Endothelial cell of umbilical vein (primary cell): Measurements from ENCODE around the gene ACAP2. TPM values are rescaled to one million over a fixed set of nuclear protein-coding genes. Genes with fewer than 3 reads are reported as not detected.

Experiments
- BruUV-seq: library from RNA; stranded (reverse); fragments of 400-500 nt; replicated peaks from 2 replicates; lab custom pipeline; 2021; lab: Mats Ljungman, UMichigan
- CTCF ChIA-PET: fragments of 300-600, 350-600 bp; sonication (Branson Sonifier 250); formaldehyde crosslinking; loops from one replicate; lab custom pipeline; 2021; ENCODE audit warnings: antibody characterized with exemption, inconsistent platforms; lab: Charles Lee
- POLR2A ChIA-PET: fragments of 300-600, 350-600 bp; sonication (Branson Sonifier 250); formaldehyde crosslinking; loops from one replicate; lab custom pipeline; 2021; ENCODE audit warnings: antibody characterized with exemption, inconsistent platforms; lab: Charles Lee
- DNase-seq: peaks from one replicate; pipeline ENCODE4 v3.0.0-alpha.2; 2011; ENCODE audit warnings: low read depth, low spot score
- FAIRE-seq: peaks from 2 replicates; lab custom pipeline; 2011; peaks lifted over from hg19 to GRCh38; lab: Jason Lieb, UNC
- H2AFZ ChIP-seq: 2 replicates; pipeline ENCODE4 v1.6.0; 2012; ENCODE audit warnings: low read depth, low read length, control low read depth, inconsistent platforms
- H3K27ac ChIP-seq: 2 replicates; pipeline ENCODE4 v1.5.1; 2011; ENCODE audit warnings: low read depth, mild to moderate bottlenecking, control low read depth, low read length, moderate library complexity; ENCODE audit not compliant: insufficient read depth
- H3K27me3 ChIP-seq, 2 experiments: 2 replicates each; pipeline versions ENCODE4 v1.6.0 to v1.6.1; 2011; ENCODE audit warnings: low read length in 2 of 2, mixed read lengths in 1 of 2; ENCODE audit not compliant: control insufficient read depth in 2 of 2, insufficient read depth in 2 of 2
- H3K36me3 ChIP-seq, 2 experiments: 2 replicates in 1 of 2; 3 replicates in 1 of 2; pipeline ENCODE4 v1.5.1; 2011; ENCODE audit warnings: low read length in 2 of 2, mild to moderate bottlenecking in 1 of 2, moderate library complexity in 1 of 2; ENCODE audit not compliant: control insufficient read depth in 2 of 2, insufficient read depth in 2 of 2; ENCODE audit errors: extremely low read depth in 1 of 2
- H3K4me1 ChIP-seq: 3 replicates; pipeline ENCODE4 v1.5.1; 2011; ENCODE audit warnings: mild to moderate bottlenecking, low read length; ENCODE audit not compliant: control insufficient read depth, insufficient read depth; ENCODE audit errors: extremely low read depth
- H3K4me2 ChIP-seq: 2 replicates; pipeline ENCODE4 v1.6.1; 2011; ENCODE audit warnings: low read length, control low read depth, mixed read lengths; ENCODE audit not compliant: insufficient read depth
- H3K4me3 ChIP-seq, 3 experiments: fragments of 200-600 bp in 1 of 3; sonication (generic), shearing (Covaris generic) in 1 of 3; replicated peaks in 1 of 3; 2 replicates each; pipeline ENCODE4 v1.5.1; 2011 to 2016; ENCODE audit warnings: control low read depth in 3 of 3, low read length in 3 of 3, mild to moderate bottlenecking in 2 of 3, inconsistent platforms in 1 of 3, low read depth in 1 of 3, moderate library complexity in 1 of 3; ENCODE audit not compliant: insufficient read depth in 1 of 3
- H3K79me2 ChIP-seq: 2 replicates; pipeline ENCODE4 v1.6.0; 2012; ENCODE audit warnings: low read length, inconsistent platforms; ENCODE audit not compliant: control insufficient read depth, insufficient read depth
- H3K9ac ChIP-seq: replicated peaks from 2 replicates; pipeline ENCODE3; 2011; ENCODE audit warnings: low read length, control low read depth; ENCODE audit not compliant: insufficient read depth; ENCODE audit errors: extremely low read depth
- H3K9me1 ChIP-seq: replicated peaks from 3 replicates; pipeline ENCODE4 v1.6.0; 2011; ENCODE audit warnings: mild to moderate bottlenecking, low read length; ENCODE audit not compliant: control insufficient read depth, insufficient read depth; ENCODE audit errors: extremely low read depth
- H3K9me3 ChIP-seq: replicated peaks from 2 replicates; pipeline ENCODE4 v1.5.1; 2012; ENCODE audit warnings: low read length, inconsistent platforms; ENCODE audit not compliant: control insufficient read depth, insufficient read depth
- H4K20me1 ChIP-seq: replicated peaks from 2 replicates; pipeline ENCODE3; 2011; ENCODE audit warnings: mild to moderate bottlenecking, low read length; ENCODE audit not compliant: control insufficient read depth, insufficient read depth; ENCODE audit errors: extremely low read depth
- EZH2 ChIP-seq: IDR thresholded peaks from 2 replicates; pipeline ENCODE4 v1.6.1; 2012; ENCODE audit warnings: borderline replicate concordance, low read depth, mild to moderate bottlenecking, moderate library complexity, low read length, inconsistent platforms; ENCODE audit not compliant: severe bottlenecking
- FOS ChIP-seq: IDR thresholded peaks from 2 replicates; pipeline ENCODE4 v1.6.1; 2011; ENCODE audit warnings: mild to moderate bottlenecking, low read length, moderate library complexity, borderline replicate concordance; ENCODE audit not compliant: insufficient read depth
- GATA2 ChIP-seq: IDR thresholded peaks from 2 replicates; pipeline ENCODE4 v1.7.0; 2011; ENCODE audit warnings: low read depth, mild to moderate bottlenecking, moderate library complexity, mixed read lengths, low read length; ENCODE audit not compliant: insufficient read length, insufficient read depth
- JUN ChIP-seq: IDR thresholded peaks from 2 replicates; pipeline ENCODE4 v1.6.1; 2011; ENCODE audit warnings: borderline replicate concordance, low read depth; ENCODE audit not compliant: insufficient read length, insufficient read depth
- MYC ChIP-seq: IDR thresholded peaks from one replicate; pipeline ENCODE4 v1.6.1; 2011; ENCODE audit warnings: mild to moderate bottlenecking, low read depth, low read length
- POLR2A ChIP-seq: IDR thresholded peaks from 2 replicates; pipeline ENCODE4 v1.6.1; 2012; ENCODE audit warnings: low read depth, mild to moderate bottlenecking, control low read depth, low read length
- POLR2AphosphoS5 ChIP-seq: IDR thresholded peaks from 2 replicates; pipeline ENCODE4 v1.6.1; 2012; ENCODE audit warnings: low read depth, mild to moderate bottlenecking, control low read depth, low read length, moderate library complexity; ENCODE audit not compliant: insufficient read depth
- dilution Hi-C: fragments of 300-500 bp; cut with MboI; formaldehyde crosslinking; loops from one replicate; pipeline ENCODE4 v1.15.0; 2019; ENCODE audit warnings: low sequenced_read_pairs; ENCODE audit not compliant: extremely low pct_ligation_motif_present
- intact Hi-C: fragments of 100-400 bp; cut with micrococcal nuclease; formaldehyde crosslinking; loops from one replicate; pipeline ENCODE4 v1.10.0; 2022
- polyA plus RNA-seq, 4 experiments: library from polyadenylated mRNA; depleted of rRNA in 3 of 4; stranded (reverse) in 3 of 4; unstranded in 1 of 4; fragments of >200 nt; gene quantifications; 2 replicates each; pipeline versions ENCODE4 v1.2.1 to v1.2.3, GENCODE V29; 2011 to 2012; ENCODE audit warnings: missing spikeins in 1 of 4
- total RNA-seq: library from RNA; stranded (reverse); gene quantifications from 2 replicates; pipeline ENCODE4 v1.2.3, GENCODE V29; 2021
- TF ChIP-seq, protein P1 (sequence below): IDR thresholded peaks from 2 replicates; pipeline ENCODE4 v1.6.1; 2011; ENCODE audit not compliant: insufficient read depth, insufficient read length
- TF ChIP-seq, protein P2 (sequence below), 2 donors: IDR thresholded peaks; 1 replicate in 1 of 2; 2 replicates in 1 of 2; pipeline ENCODE4 v1.5.1; 2011; ENCODE audit warnings: low read length in 2 of 2, mild to moderate bottlenecking in 2 of 2, moderate library complexity in 2 of 2, control low read depth in 1 of 2, inconsistent platforms in 1 of 2, low read depth in 1 of 2; ENCODE audit not compliant: insufficient read depth in 1 of 2; ENCODE audit errors: extremely low read depth in 1 of 2

ACAP2 gene
- total and polyA plus RNA-seq, 2 donors (not counting 3 experiments of a cell fraction or from before 2014, with no cell fraction given): 13.6 to 36.9 TPM

DNA sequence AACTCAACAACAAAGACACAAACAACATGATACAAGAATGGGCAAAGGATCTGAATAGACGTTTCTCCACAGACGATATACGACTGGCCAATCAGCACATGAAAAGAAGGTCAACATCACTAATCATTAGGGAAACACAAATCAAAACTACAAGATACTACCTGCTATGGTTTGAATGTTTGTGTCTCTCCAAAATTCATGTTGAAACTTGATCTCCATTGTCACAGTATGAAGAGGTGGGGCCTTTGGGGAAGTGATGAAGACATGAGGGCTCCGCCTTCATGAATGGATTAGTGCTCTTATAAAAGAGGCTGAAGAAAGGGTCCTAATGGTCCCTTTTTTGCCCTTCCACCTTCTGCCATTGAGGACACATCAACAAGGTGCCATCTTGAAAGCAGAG is 32.3 kb downstream of the ACAP2 start:
- CTCF ChIA-PET: interaction anchor here (1.6 kb wide), 1 partner anchor 19 kb away, joined by 4 read pairs; no protein-coding TSS in a partner anchor
- TF ChIP-seq JUN (no peak), POLR2A (no peak), MYC (no peak), FOS (no peak), EZH2 (no peak), POLR2AphosphoS5 (no peak), GATA2 (no peak)
- TF ChIP-seq, protein P1, sequence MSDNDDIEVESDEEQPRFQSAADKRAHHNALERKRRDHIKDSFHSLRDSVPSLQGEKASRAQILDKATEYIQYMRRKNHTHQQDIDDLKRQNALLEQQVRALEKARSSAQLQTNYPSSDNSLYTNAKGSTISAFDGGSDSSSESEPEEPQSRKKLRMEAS: no peak
- TF ChIP-seq, protein P2, sequence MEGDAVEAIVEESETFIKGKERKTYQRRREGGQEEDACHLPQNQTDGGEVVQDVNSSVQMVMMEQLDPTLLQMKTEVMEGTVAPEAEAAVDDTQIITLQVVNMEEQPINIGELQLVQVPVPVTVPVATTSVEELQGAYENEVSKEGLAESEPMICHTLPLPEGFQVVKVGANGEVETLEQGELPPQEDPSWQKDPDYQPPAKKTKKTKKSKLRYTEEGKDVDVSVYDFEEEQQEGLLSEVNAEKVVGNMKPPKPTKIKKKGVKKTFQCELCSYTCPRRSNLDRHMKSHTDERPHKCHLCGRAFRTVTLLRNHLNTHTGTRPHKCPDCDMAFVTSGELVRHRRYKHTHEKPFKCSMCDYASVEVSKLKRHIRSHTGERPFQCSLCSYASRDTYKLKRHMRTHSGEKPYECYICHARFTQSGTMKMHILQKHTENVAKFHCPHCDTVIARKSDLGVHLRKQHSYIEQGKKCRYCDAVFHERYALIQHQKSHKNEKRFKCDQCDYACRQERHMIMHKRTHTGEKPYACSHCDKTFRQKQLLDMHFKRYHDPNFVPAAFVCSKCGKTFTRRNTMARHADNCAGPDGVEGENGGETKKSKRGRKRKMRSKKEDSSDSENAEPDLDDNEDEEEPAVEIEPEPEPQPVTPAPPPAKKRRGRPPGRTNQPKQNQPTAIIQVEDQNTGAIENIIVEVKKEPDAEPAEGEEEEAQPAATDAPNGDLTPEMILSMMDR (IDR thresholded peaks at IDR 0.05; ENCODE audit: extremely low read depth in 1 of 2, insufficient read depth in 1 of 2, low read depth in 1 of 2, low read length in 2 of 2): no peak
- H3K79me2 ChIP-seq: peaks cover 51% of the 10 kb centered on the region
- POLR2A ChIA-PET: no interaction called here
- H3K9ac ChIP-seq: no peak overlapping the region
- no TSS peak for BruUV-seq
- intact Hi-C loops (no loop called here), dilution Hi-C loops (no loop called here)
- no peak overlapping the region for H3K27ac ChIP-seq
- peaks cover 2% of the 10 kb centered on the region for H4K20me1 ChIP-seq
- no peak overlapping the region for H3K4me3 ChIP-seq
- H3K27me3 ChIP-seq: no peaks in the 10 kb centered on the region
- H3K9me3 ChIP-seq: no peaks in the 10 kb centered on the region
- FAIRE-seq (no peak), DNase-seq (no peak)
- no peak overlapping the region for H3K4me2 ChIP-seq
- H2AFZ ChIP-seq: no peak overlapping the region
- H3K9me1 ChIP-seq: no peaks in the 10 kb centered on the region
- no peaks in the 10 kb centered on the region for H3K36me3 ChIP-seq
- peaks cover 5% of the 10 kb centered on the region for H3K4me1 ChIP-seq
